ENCODE measurements around the gene SPTLC2. TPM values are rescaled to one million over a fixed set of nuclear protein-coding genes. Genes with fewer than 3 reads are reported as not detected.

The SPTLC2 gene
- total RNA-seq, 1 experiment from 2014 or later, result 44.7 TPM

GRCh38 chr14:77615361-77616132 is 890 bp downstream of the SPTLC2 start (continued):
- TF ChIP-seq CTCF (IDR thresholded peaks at IDR 0.05 in 2 of 3, conservative IDR thresholded peaks at IDR 0.05 in 1 of 3; ENCODE audit: borderline replicate concordance in 1 of 3, insufficient read depth in 1 of 3, low read depth in 2 of 3, low read length in 2 of 3) (no peak), YY1 (IDR thresholded peaks at IDR 0.05; ENCODE audit: extremely low read depth, insufficient replicate concordance, low read depth, low read length) (no peak), SP1 (IDR thresholded peaks at IDR 0.05; ENCODE audit: low read depth) (no peak), JUND (IDR thresholded peaks at IDR 0.05) (no peak; the same call in 1 of the 2 replicates), POLR2AphosphoS5 (IDR thresholded peaks at IDR 0.05; ENCODE audit: low read depth, low read length) (no peak), CBX3 (IDR thresholded peaks at IDR 0.05; ENCODE audit: low read depth) (no peak), TCF7L2 (IDR thresholded peaks at IDR 0.05; ENCODE audit: borderline replicate concordance, extremely low read depth, insufficient read depth, insufficient read length) (no peak), SRF (IDR thresholded peaks at IDR 0.05; ENCODE audit: low read depth) (no peak)

- Histone ChIP-seq H2AFZ (ENCODE audit: low read depth, low read length, poor library complexity, severe bottlenecking) (no peak overlapping the region), H3K9me2 (ENCODE audit: insufficient read depth) (no peaks in the 10 kb centered on the region), H3K36me3 (ENCODE audit: control insufficient read depth in 1 of 2, insufficient read depth in 2 of 2, low read length in 2 of 2) (no peaks in the 10 kb centered on the region), H3K9me3 (ENCODE audit: control insufficient read depth in 1 of 2, insufficient read depth in 1 of 2, low read depth in 1 of 2, low read length in 2 of 2) (no peaks in the 10 kb centered on the region), H3K4me2 (ENCODE audit: low read length) (no peak overlapping the region), H3K4me1 (ENCODE audit: control insufficient read depth in 1 of 2, insufficient read depth in 2 of 2, low read length in 2 of 2) (peaks cover 8 to 39% of the 10 kb centered on the region in 2 experiments), H3K4me3 (replicated peaks in 1 of 2; ENCODE audit: low read depth in 1 of 2, low read length in 2 of 2) (no peak overlapping the region), H3K9ac (ENCODE audit: low read length) (no peak overlapping the region), H3K27me3 (ENCODE audit: insufficient read depth, low read length) (no peaks in the 10 kb centered on the region), H3K79me2 (ENCODE audit: insufficient read depth, low read length) (peaks cover 75% of the 10 kb centered on the region), H3K27ac (ENCODE audit: low read depth, low read length) (no peak overlapping the region), H4K20me1 (ENCODE audit: insufficient read depth) (no peaks in the 10 kb centered on the region)
- no peak for ATAC-seq
- no TSS peak for BruUV-seq (replicated peaks)
- RAD21 ChIA-PET (ENCODE audit: low non-redundant PET in 1 of 2, low total read pairs in 2 of 2, uncharacterized antibody in 2 of 2, unreplicated experiment in 2 of 2), result no interaction called here
- intact Hi-C loops (cut with micrococcal nuclease), result no loop called here
- TF ChIP-seq SP1 (IDR thresholded peaks at IDR 0.05; ENCODE audit: low read depth), result no peak
- CTCF ChIA-PET, result no interaction called here
- POLR2A ChIA-PET, result no interaction called here
- no peak for DNase-seq (ENCODE audit: low read depth, low spot score)
Measured at GRCh38 chr14:77613201-77613600, 3.2 kb downstream of the SPTLC2 start.
